Measurements from ENCODE around the gene ASGR1.

DNA sequence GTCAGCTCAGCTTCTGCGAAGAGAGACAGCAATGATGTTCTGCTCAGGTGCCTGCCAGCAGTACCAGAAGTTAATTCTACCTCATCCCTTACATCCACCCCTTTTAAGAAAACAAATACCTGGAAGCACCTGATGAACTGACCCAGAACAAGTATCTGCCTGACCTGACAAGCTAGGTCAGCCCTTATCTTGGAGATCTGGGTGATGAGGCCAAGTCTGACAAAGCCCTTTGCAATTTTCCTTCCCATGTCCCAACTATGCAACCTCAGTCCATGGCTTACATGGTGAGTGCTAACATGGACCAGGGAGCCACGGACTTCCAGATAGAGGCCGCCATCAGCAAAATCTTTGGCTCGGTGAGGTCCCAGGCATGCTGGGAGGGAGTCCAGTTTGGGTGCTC, 44.2 kb upstream of the ASGR1 start:
- no peak for TF ChIP-seq CTCF (IDR thresholded peaks at IDR 0.05)
- no peak for TF ChIP-seq POLR2AphosphoS5 (IDR thresholded peaks at IDR 0.05)

Measured in breast epithelium (tissue), 3 donors.